ENCODE data around the gene CSNK2B.
"Not testable (repeated sequence)": the region's sequence is repeated elsewhere in the genome, so short reads cannot be mapped to it uniquely, and the experiment has no call there.

The CSNK2B gene

DNA sequence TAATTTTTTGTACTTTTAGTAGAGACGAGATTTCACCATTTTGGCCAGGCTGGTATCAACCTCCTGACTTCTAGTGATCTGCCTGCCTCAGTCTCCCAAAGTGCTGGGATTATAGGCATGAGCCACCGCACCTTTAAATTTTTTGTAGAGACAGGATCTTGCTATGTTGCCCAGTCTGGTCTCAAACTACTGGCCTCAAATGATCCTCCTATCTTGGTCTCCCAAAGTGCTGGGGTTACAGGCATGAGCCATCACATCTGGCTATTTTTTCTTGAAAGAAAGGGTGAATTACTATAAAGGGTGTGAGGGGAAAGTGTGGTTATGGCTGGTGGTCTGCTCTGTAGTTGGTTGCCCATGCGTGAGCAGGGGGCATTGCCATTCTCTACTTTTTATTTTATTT is 42.3 kb downstream of the CSNK2B start:
- TF ChIP-seq, protein P1, sequence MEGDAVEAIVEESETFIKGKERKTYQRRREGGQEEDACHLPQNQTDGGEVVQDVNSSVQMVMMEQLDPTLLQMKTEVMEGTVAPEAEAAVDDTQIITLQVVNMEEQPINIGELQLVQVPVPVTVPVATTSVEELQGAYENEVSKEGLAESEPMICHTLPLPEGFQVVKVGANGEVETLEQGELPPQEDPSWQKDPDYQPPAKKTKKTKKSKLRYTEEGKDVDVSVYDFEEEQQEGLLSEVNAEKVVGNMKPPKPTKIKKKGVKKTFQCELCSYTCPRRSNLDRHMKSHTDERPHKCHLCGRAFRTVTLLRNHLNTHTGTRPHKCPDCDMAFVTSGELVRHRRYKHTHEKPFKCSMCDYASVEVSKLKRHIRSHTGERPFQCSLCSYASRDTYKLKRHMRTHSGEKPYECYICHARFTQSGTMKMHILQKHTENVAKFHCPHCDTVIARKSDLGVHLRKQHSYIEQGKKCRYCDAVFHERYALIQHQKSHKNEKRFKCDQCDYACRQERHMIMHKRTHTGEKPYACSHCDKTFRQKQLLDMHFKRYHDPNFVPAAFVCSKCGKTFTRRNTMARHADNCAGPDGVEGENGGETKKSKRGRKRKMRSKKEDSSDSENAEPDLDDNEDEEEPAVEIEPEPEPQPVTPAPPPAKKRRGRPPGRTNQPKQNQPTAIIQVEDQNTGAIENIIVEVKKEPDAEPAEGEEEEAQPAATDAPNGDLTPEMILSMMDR (IDR thresholded peaks at IDR 0.05; ENCODE audit: low read length), result no peak
- TF ChIP-seq EZH2 (IDR thresholded peaks at IDR 0.05; ENCODE audit: borderline replicate concordance, low read length), result no peak
- Histone ChIP-seq H3K27ac (ENCODE audit: low read depth, low read length, poor library complexity, severe bottlenecking) (no peak overlapping the region), H4K20me1 (ENCODE audit: insufficient read depth, low read length) (no peaks in the 10 kb centered on the region), H3K79me2 (ENCODE audit: insufficient read depth, low read length) (no peaks in the 10 kb centered on the region), H3K9me2 (ENCODE audit: low read depth, low read length) (no peaks in the 10 kb centered on the region), H3K9me3 (ENCODE audit: low read length) (no peaks in the 10 kb centered on the region), H3K9ac (ENCODE audit: low read length) (no peak overlapping the region), H3K4me3 (ENCODE audit: low read depth, low read length, poor library complexity, severe bottlenecking) (no peak overlapping the region), H2AFZ (ENCODE audit: low read length) (no peak overlapping the region), H3F3A (ENCODE audit: insufficient read depth, low read length) (no peaks in the 10 kb centered on the region), H3K4me2 (ENCODE audit: low read length) (no peak overlapping the region), H3K27me3 (ENCODE audit: insufficient read depth, low read length) (0 out of 2 replicates have a peak, but pooled peaks cover 10% of the 10 kb centered on the region), H3K4me1 (ENCODE audit: insufficient read depth, low read length, severe bottlenecking) (peaks cover 6% of the 10 kb centered on the region), H3K36me3 (ENCODE audit: insufficient read depth, low read length) (no peaks in the 10 kb centered on the region)

DNA sequence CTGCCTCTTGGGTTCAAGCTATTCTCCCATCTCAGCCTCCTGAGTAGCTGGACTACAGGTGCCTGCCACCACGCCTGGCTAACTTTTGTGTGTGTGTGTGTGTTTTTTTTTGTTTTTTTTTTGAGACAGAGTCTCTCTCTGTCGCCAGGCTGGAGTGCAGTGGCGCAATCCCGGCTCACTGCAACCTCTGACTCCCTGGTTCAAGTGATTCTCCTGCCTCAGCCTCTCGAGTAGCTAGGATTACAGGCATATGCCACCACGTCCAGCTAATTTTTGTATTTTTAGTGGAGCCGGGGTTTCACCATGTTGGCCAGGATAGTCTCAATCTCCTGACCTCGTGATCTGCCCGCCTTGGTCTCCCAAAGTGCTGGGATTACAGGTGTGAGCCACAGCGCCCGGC is 43.3 kb downstream of the CSNK2B start:
- H3K36me3 ChIP-seq (ENCODE audit: insufficient read depth, low read length); H3K4me1 ChIP-seq (ENCODE audit: insufficient read depth, low read length, severe bottlenecking); H3K9me3 ChIP-seq (ENCODE audit: low read length); H3K27ac ChIP-seq (ENCODE audit: low read depth, low read length, poor library complexity, severe bottlenecking); H3K9ac ChIP-seq (ENCODE audit: low read length); H3K27me3 ChIP-seq (ENCODE audit: insufficient read depth, low read length); H3K79me2 ChIP-seq (ENCODE audit: insufficient read depth, low read length); H4K20me1 ChIP-seq (ENCODE audit: insufficient read depth, low read length); H2AFZ ChIP-seq (ENCODE audit: low read length); H3K4me2 ChIP-seq (ENCODE audit: low read length); H3F3A ChIP-seq (ENCODE audit: insufficient read depth, low read length); H3K9me2 ChIP-seq (ENCODE audit: low read depth, low read length); H3K4me3 ChIP-seq (ENCODE audit: low read depth, low read length, poor library complexity, severe bottlenecking): not testable (repeated sequence)

DNA sequence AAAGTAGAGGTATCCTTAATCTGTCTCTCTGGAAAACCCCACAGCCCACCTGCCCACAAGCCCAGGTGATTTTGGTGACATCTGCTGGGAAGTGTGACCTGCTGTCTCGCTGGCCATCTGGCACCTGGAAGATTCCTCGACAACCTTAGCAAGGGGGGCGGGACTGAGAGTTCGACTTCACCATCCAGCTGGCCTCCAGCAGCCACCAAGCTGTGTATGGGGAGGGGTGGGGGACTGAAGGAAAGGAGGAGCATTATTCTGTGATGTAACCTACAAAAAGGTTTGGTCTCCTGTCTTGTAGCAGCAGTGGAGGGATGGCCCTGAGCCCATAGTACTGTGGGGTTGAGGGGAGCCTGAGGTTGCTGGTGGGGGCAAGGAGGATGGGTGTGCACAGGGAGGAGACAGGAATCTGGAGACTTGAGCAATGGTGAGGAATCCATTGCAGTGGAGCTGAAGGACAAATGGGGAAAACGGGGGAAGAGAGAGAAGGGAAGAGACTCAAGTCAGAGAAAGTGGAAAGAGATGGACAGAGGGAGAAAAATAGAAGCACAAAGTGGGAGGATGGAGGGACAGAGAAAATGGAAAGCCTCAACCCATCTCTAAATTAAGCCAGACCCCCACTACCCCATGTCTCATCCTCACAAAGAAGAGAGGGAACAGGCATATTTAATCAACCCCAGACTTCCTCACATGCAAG is 44.8 kb downstream of the CSNK2B start:
- Histone ChIP-seq H3K27me3 (ENCODE audit: insufficient read depth, low read length) (peaks cover 10% of the 10 kb centered on the region; the same call in 1 of the 2 replicates), H4K20me1 (ENCODE audit: insufficient read depth, low read length) (no peaks in the 10 kb centered on the region), H3K9ac (ENCODE audit: low read length) (no peak overlapping the region), H3K27ac (ENCODE audit: low read depth, low read length, poor library complexity, severe bottlenecking) (no peak overlapping the region), H3K79me2 (ENCODE audit: insufficient read depth, low read length) (no peaks in the 10 kb centered on the region), H3K4me3 (ENCODE audit: low read depth, low read length, poor library complexity, severe bottlenecking) (no peak overlapping the region), H3K9me2 (ENCODE audit: low read depth, low read length) (no peaks in the 10 kb centered on the region), H3K4me1 (ENCODE audit: insufficient read depth, low read length, severe bottlenecking) (no peaks in the 10 kb centered on the region), H3K4me2 (ENCODE audit: low read length) (no peak overlapping the region), H3F3A (ENCODE audit: insufficient read depth, low read length) (no peaks in the 10 kb centered on the region), H3K36me3 (ENCODE audit: insufficient read depth, low read length) (no peaks in the 10 kb centered on the region), H3K9me3 (ENCODE audit: low read length) (no peaks in the 10 kb centered on the region), H2AFZ (ENCODE audit: low read length) (no peak overlapping the region)
- TF ChIP-seq EZH2 (IDR thresholded peaks at IDR 0.05; ENCODE audit: borderline replicate concordance, low read length), result no peak
- TF ChIP-seq, protein P1 (IDR thresholded peaks at IDR 0.05; ENCODE audit: low read length), result no peak

DNA sequence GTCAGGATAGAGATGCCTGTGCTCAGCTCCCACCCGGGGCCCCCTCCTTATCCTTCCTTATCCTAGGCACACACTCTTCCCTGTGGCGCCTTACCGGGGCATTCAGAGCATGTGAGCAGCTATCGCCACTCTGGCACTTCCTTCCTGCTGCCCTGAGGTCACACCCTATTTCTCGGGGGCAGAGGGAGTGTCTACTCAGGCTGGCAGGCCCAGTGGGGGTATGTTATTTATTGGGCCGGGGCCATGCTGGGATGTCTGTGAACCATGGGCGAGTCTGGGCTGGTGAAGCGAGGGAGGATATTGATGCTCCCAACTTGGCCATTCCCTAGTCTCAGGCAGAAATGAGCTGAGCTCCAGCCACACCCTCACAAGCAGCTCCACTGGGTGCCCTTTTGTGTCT is 45.4 kb downstream of the CSNK2B start:
- no peak overlapping the region for H2AFZ ChIP-seq (ENCODE audit: low read length)
- TF ChIP-seq, protein P1 (IDR thresholded peaks at IDR 0.05; ENCODE audit: low read length), result no peak
- no peak for TF ChIP-seq EZH2 (IDR thresholded peaks at IDR 0.05; ENCODE audit: borderline replicate concordance, low read length)

More for the DNA sequence above, 45.4 kb downstream of the CSNK2B start:
- Histone ChIP-seq H3K4me3 (ENCODE audit: low read depth, low read length, poor library complexity, severe bottlenecking) (no peak overlapping the region), H3K9ac (ENCODE audit: low read length) (no peak overlapping the region), H4K20me1 (ENCODE audit: insufficient read depth, low read length) (no peaks in the 10 kb centered on the region), H3K9me2 (ENCODE audit: low read depth, low read length) (no peaks in the 10 kb centered on the region), H3K4me1 (ENCODE audit: insufficient read depth, low read length, severe bottlenecking) (no peaks in the 10 kb centered on the region), H3K27me3 (ENCODE audit: insufficient read depth, low read length) (peaks cover 10% of the 10 kb centered on the region; the same call in 1 of the 2 replicates), H3F3A (ENCODE audit: insufficient read depth, low read length) (no peaks in the 10 kb centered on the region), H3K36me3 (ENCODE audit: insufficient read depth, low read length) (no peaks in the 10 kb centered on the region), H3K79me2 (ENCODE audit: insufficient read depth, low read length) (no peaks in the 10 kb centered on the region), H3K4me2 (ENCODE audit: low read length) (no peak overlapping the region), H3K9me3 (ENCODE audit: low read length) (no peaks in the 10 kb centered on the region), H3K27ac (ENCODE audit: low read depth, low read length, poor library complexity, severe bottlenecking) (no peak overlapping the region)
